CD4-positive, alpha-beta T cell (primary cell): ENCODE data around the gene MRPS34. TPM values are rescaled to one million over a fixed set of nuclear protein-coding genes. Genes with fewer than 3 reads are reported as not detected.
A peak's percentile ranks its signal among the peaks of the same experiment; 100 is the strongest.

ENCODE experiments used
- ATAC-seq: fragments of 200-7000 bp; cut with Tn5 transposase; one replicate; pipeline ENCODE4 v1.10.0; 2022; ENCODE audit warnings: mild to moderate bottlenecking; ENCODE audit not compliant: poor library complexity
- CTCF ChIA-PET: fragments of 350-600 bp; sonication (Branson Sonifier 250); formaldehyde crosslinking; loops from one replicate; lab custom pipeline; 2021; ENCODE audit warnings: antibody characterized with exemption, inconsistent platforms; lab: Charles Lee
- POLR2A ChIA-PET: fragments of 350-600 bp; sonication (Branson Sonifier 250); formaldehyde crosslinking; loops from one replicate; lab custom pipeline; 2021; ENCODE audit warnings: antibody characterized with exemption, inconsistent platforms; lab: Charles Lee
- DNase-seq, 14 experiments: peaks; one replicate each; pipeline ENCODE4 v3.0.0-alpha.2; 2013 to 2020; ENCODE audit warnings: mixed read lengths in 2 of 14
- H3K27ac ChIP-seq, 2 donors: one replicate each; pipeline versions ENCODE4 v1.5.1 to v1.7.0; 2013; ENCODE audit warnings: low read length in 2 of 2, low read depth in 1 of 2, mild to moderate bottlenecking in 1 of 2
- H3K27me3 ChIP-seq, 2 experiments: 1 replicate in 1 of 2; 2 replicates in 1 of 2; pipeline versions ENCODE4 v1.6.1 to v1.7.0; 2013; ENCODE audit warnings: low read length in 2 of 2, control low read depth in 1 of 2, mild to moderate bottlenecking in 1 of 2, moderate library complexity in 1 of 2; ENCODE audit not compliant: insufficient read depth in 2 of 2, control insufficient read depth in 1 of 2
- H3K36me3 ChIP-seq: one replicate; pipeline ENCODE4 v1.6.1; 2013; ENCODE audit warnings: low read length, control low read depth; ENCODE audit not compliant: insufficient read depth
- H3K4me1 ChIP-seq: one replicate; pipeline ENCODE4 v1.6.1; 2013; ENCODE audit warnings: low read length, control low read depth; ENCODE audit not compliant: insufficient read depth
- H3K4me3 ChIP-seq: one replicate; pipeline ENCODE4 v1.5.1; 2013; ENCODE audit warnings: mild to moderate bottlenecking, low read length, moderate library complexity
- H3K9me3 ChIP-seq, 2 experiments: 1 replicate in 1 of 2; 2 replicates in 1 of 2; pipeline versions ENCODE4 v1.6.1 to v1.7.0; 2013; ENCODE audit warnings: low read length in 2 of 2, mild to moderate bottlenecking in 2 of 2, control low read depth in 1 of 2, moderate library complexity in 1 of 2; ENCODE audit not compliant: control insufficient read depth in 1 of 2, insufficient read depth in 1 of 2
- H3K27ac Mint-ChIP-seq: one replicate; pipeline ENCODE4 v1.8.0; 2020; ENCODE audit warnings: mixed read lengths
- H3K27me3 Mint-ChIP-seq: one replicate; pipeline ENCODE4 v1.8.0; 2021; ENCODE audit warnings: mixed read lengths
- H3K36me3 Mint-ChIP-seq: one replicate; pipeline ENCODE4 v1.8.0; 2021; ENCODE audit warnings: low read depth, mixed read lengths
- H3K4me1 Mint-ChIP-seq: one replicate; pipeline ENCODE4 v1.8.0; 2021; ENCODE audit warnings: low read depth, mixed read lengths
- H3K4me3 Mint-ChIP-seq: one replicate; pipeline ENCODE4 v1.8.0; 2020; ENCODE audit warnings: mild to moderate bottlenecking, mixed read lengths
- H3K9me3 Mint-ChIP-seq: one replicate; pipeline ENCODE4 v1.8.0; 2020; ENCODE audit warnings: mixed read lengths
- CTCF ChIP-seq: fragments of 200-600 bp; IDR thresholded peaks from one replicate; pipeline ENCODE4 v1.8.0; 2022; ENCODE audit warnings: antibody characterized with exemption, mild to moderate bottlenecking
- intact Hi-C, 2 experiments: fragments of 100-400 bp; cut with DNase I in 1 of 2; cut with micrococcal nuclease in 1 of 2; formaldehyde crosslinking; loops; one replicate each; pipeline versions ENCODE4 v1.15.1 to v1.9.0; 2023 to 2025; cut with DNase I, micrococcal nuclease
- total RNA-seq, 174 experiments: library from RNA in 2 of 174; stranded (reverse) in 2 of 174; gene quantifications; one replicate each; pipeline ENCODE4 v1.2.3 and lab custom pipeline; 2021 to 2026

MRPS34 gene
- total RNA-seq, 2 experiments from 2014 or later, result 25.5 to 26.9 TPM

- CTCF ChIA-PET, result no interaction called here
- H3K36me3 ChIP-seq, result peaks cover 62% of the 10 kb centered on the region
These were observed 6.2 kb downstream of the MRPS34 start for GRCh38 chr16:1766701-1767100.

GRCh38 chr16:1766231-1766630 lies 6.7 kb downstream of the MRPS34 start:
- H3K4me3 Mint-ChIP-seq, result peak overlapping the region; percentile 4
- Histone ChIP-seq H3K9me3 (no peaks in the 10 kb centered on the region), H3K27me3 (no peaks in the 10 kb centered on the region), H3K36me3 (peaks cover 64% of the 10 kb centered on the region), H3K27ac (no peak overlapping the region), H3K4me3 (no peak overlapping the region), H3K4me1 (peaks cover 14% of the 10 kb centered on the region)
- intact Hi-C loops, result loop anchor here in 1 of 2 experiments (5.0 kb wide), 1 partner anchor 176 kb away; the partner anchor contains the start of gene MSRB1
- H3K27me3 Mint-ChIP-seq, result no peaks in the 10 kb centered on the region
- ATAC-seq, result no peak
- no peaks in the 10 kb centered on the region for H3K9me3 Mint-ChIP-seq
- peaks cover 5% of the 10 kb centered on the region for H3K4me1 Mint-ChIP-seq
- CTCF ChIA-PET, result no interaction called here
- no peak for TF ChIP-seq CTCF
- H3K36me3 Mint-ChIP-seq, result peaks cover 33% of the 10 kb centered on the region
- DNase-seq, result no peak
- POLR2A ChIA-PET, result no interaction called here
- H3K27ac Mint-ChIP-seq, result no peak overlapping the region

More at GRCh38 chr16:1766701-1767100, 6.2 kb downstream of the MRPS34 start:
- peaks cover 5% of the 10 kb centered on the region for H3K4me1 Mint-ChIP-seq
- DNase-seq (no peak), ATAC-seq (no peak)
- POLR2A ChIA-PET, result interaction anchor here (7.9 kb wide), 1 partner anchor 15 kb away, joined by 163 read pairs; the partner anchor contains the start of genes NUBP2 and SPSB3
- no peaks in the 10 kb centered on the region for H3K27me3 Mint-ChIP-seq
- H3K9me3 ChIP-seq, result no peaks in the 10 kb centered on the region
- H3K27ac Mint-ChIP-seq, result no peak overlapping the region
- H3K9me3 Mint-ChIP-seq, result no peaks in the 10 kb centered on the region
- no peak for TF ChIP-seq CTCF
- H3K27me3 ChIP-seq, result no peaks in the 10 kb centered on the region
- H3K27ac ChIP-seq, result no peak overlapping the region
- no peak overlapping the region for H3K4me3 Mint-ChIP-seq
- intact Hi-C loops, result loop anchor here in 1 of 2 experiments (5.0 kb wide), 1 partner anchor 176 kb away; the partner anchor contains the start of gene MSRB1
- H3K4me1 ChIP-seq, result peaks cover 15% of the 10 kb centered on the region
- peaks cover 29% of the 10 kb centered on the region for H3K36me3 Mint-ChIP-seq
- H3K4me3 ChIP-seq, result no peak overlapping the region

- ChIA-PET POLR2A (interaction anchor here (1.6 to 1.9 kb wide), 2 partner anchors 17 to 60 kb away, joined by 5 to 7 read pairs; partner anchors contain the start of genes MAPK8IP3, NUBP2 and SPSB3), CTCF (no interaction called here)
- Histone ChIP-seq H3K4me1 (peaks cover 12% of the 10 kb centered on the region), H3K36me3 (peaks cover 68% of the 10 kb centered on the region), H3K9me3 (no peaks in the 10 kb centered on the region), H3K4me3 (no peak overlapping the region), H3K27me3 (no peaks in the 10 kb centered on the region), H3K27ac (no peak overlapping the region)
- TF ChIP-seq CTCF, result no peak
- ATAC-seq, result no peak
- Mint-ChIP-seq H3K4me1 (peaks cover 5% of the 10 kb centered on the region), H3K27ac (no peak overlapping the region), H3K36me3 (peaks cover 36% of the 10 kb centered on the region), H3K4me3 (peak overlapping the region; percentile 4), H3K9me3 (no peaks in the 10 kb centered on the region), H3K27me3 (no peaks in the 10 kb centered on the region)
- no peak for DNase-seq
- intact Hi-C loops, result loop anchor here in 1 of 2 experiments (5.0 kb wide), 1 partner anchor 176 kb away; the partner anchor contains the start of gene MSRB1
These were observed 7.1 kb downstream of the MRPS34 start for GRCh38 chr16:1765826-1766225.
